NCI-H1092 (cell line): ENCODE data around the gene PER1.
"Not testable (repeated sequence)": the region's sequence is repeated elsewhere in the genome, so short reads cannot be mapped to it uniquely, and the experiment has no call there.

Source experiments
- DNase-seq: peaks from one replicate; lab custom pipeline; 2025; lab: John Stamatoyannopoulos, UW

Gene PER1

GRCh38 chr17:8121681-8122421, 30.4 kb downstream of the PER1 start:
- peak; percentile 13 for DNase-seq

- DNase-seq = no peak
Observed at GRCh38 chr17:8121407-8121680, 30.9 kb downstream of the PER1 start.

GRCh38 chr17:8120520-8121406, 31.4 kb downstream of the PER1 start:
- no peak for DNase-seq

- DNase-seq = peak; percentile 74
Observed at GRCh38 chr17:8119581-8120519, 32.4 kb downstream of the PER1 start.

GRCh38 chr17:8118769-8119580, 33.2 kb downstream of the PER1 start:
- peak; percentile 61 for DNase-seq

- no peak for DNase-seq
Observed at GRCh38 chr17:8117980-8118768, 34.0 kb downstream of the PER1 start, which contains the start of gene ALOXE3. ALOXE3 (minus strand) TSS chr17:8118514; CDS start chr17:8117990, 524 bp downstream.

- no peak for DNase-seq
Observed at GRCh38 chr17:8117367-8117979, 34.7 kb downstream of the PER1 start.

- no peak for DNase-seq
Observed at GRCh38 chr17:8116776-8117175, 35.4 kb downstream of the PER1 start.

GRCh38 chr17:8110907-8111306, 41.3 kb downstream of the PER1 start:
- no peak for DNase-seq

- no peak for DNase-seq
Observed at GRCh38 chr17:8110456-8110804, 41.8 kb downstream of the PER1 start.

GRCh38 chr17:8109661-8110455, 42.3 kb downstream of the PER1 start:
- no peak for DNase-seq

- no peak for DNase-seq
Observed at GRCh38 chr17:8108972-8109660, 43.1 kb downstream of the PER1 start.

- not testable (repeated sequence) for DNase-seq
Observed at GRCh38 chr17:8106980-8107379, 45.2 kb downstream of the PER1 start.

GRCh38 chr17:8105957-8106398, 46.2 kb downstream of the PER1 start:
- no peak for DNase-seq

GRCh38 chr17:8104911-8105310, 47.3 kb downstream of the PER1 start:
- DNase-seq = no peak

- DNase-seq = no peak
Observed at GRCh38 chr17:8103549-8103948, 48.7 kb downstream of the PER1 start.

- no peak for DNase-seq
Observed at GRCh38 chr17:8101721-8102120, 50.5 kb downstream of the PER1 start.

- DNase-seq = no peak
Observed at GRCh38 chr17:8100763-8101162, 51.4 kb downstream of the PER1 start.

GRCh38 chr17:8100111-8100510, 52.1 kb downstream of the PER1 start:
- DNase-seq = no peak
